IMR-90 (cell line): ENCODE data around the gene PIEZO2. TPM values are rescaled to one million over a fixed set of nuclear protein-coding genes. Genes with fewer than 3 reads are reported as not detected.

Experiments
- ATAC-seq: fragments of 200-7000 bp; cut with Tn5 transposase; 2 replicates; pipeline ENCODE4 v1.9.1; 2020; ENCODE audit warnings: low read depth, mild to moderate bottlenecking, moderate library complexity
- BruUV-seq: library from RNA; stranded (reverse); fragments of 400-500 nt; replicated peaks from 2 replicates; lab custom pipeline; 2021; lab: Mats Ljungman, UMichigan
- CTCF ChIA-PET: fragments of 300-600 bp; formaldehyde crosslinking; extraction: SDS; loops from one replicate; lab custom pipeline; 2021; ENCODE audit warnings: antibody characterized with exemption; lab: Yijun Ruan, JAX
- POLR2A ChIA-PET: fragments of 300-600 bp; sonication (Branson Sonifier 250); formaldehyde crosslinking; loops from one replicate; lab custom pipeline; 2022; ENCODE audit warnings: antibody characterized with exemption; ENCODE audit not compliant: unreplicated experiment; lab: Charles Lee
- DNase-seq: peaks from one replicate; pipeline ENCODE4 v3.0.0; 2013
- H2AFZ ChIP-seq: replicated peaks from 2 replicates; pipeline ENCODE3; 2013; ENCODE audit warnings: low read length, mild to moderate bottlenecking; ENCODE audit not compliant: poor library complexity
- H2AK5ac ChIP-seq: 2 replicates; pipeline ENCODE4 v1.6.1; 2013; ENCODE audit warnings: low read depth, low read length, inconsistent platforms
- H2AK9ac ChIP-seq: replicated peaks from 2 replicates; pipeline ENCODE3; 2013; ENCODE audit warnings: mild to moderate bottlenecking, low read depth, low read length, moderate library complexity; ENCODE audit not compliant: poor library complexity
- H2BK120ac ChIP-seq: 2 replicates; pipeline ENCODE4 v1.6.1; 2013; ENCODE audit warnings: low read depth, low read length, inconsistent platforms
- H2BK15ac ChIP-seq: 3 replicates; pipeline ENCODE4 v1.6.1; 2013; ENCODE audit warnings: low read depth, low read length, inconsistent platforms
- H2BK20ac ChIP-seq: 2 replicates; pipeline ENCODE4 v1.6.1; 2013; ENCODE audit warnings: low read depth, mild to moderate bottlenecking, inconsistent platforms, low read length, moderate library complexity
- H2BK5ac ChIP-seq: 2 replicates; pipeline ENCODE4 v1.6.1; 2013; ENCODE audit warnings: mild to moderate bottlenecking, low read depth, low read length, inconsistent platforms; ENCODE audit not compliant: poor library complexity, severe bottlenecking
- H3K14ac ChIP-seq: replicated peaks from 2 replicates; pipeline ENCODE4 v1.6.1; 2013; ENCODE audit warnings: low read depth, low read length, inconsistent platforms
- H3K18ac ChIP-seq: 2 replicates; pipeline ENCODE4 v1.6.1; 2013; ENCODE audit warnings: low read depth, low read length, control low read depth
- H3K23ac ChIP-seq: 2 replicates; pipeline ENCODE4 v1.6.1; 2013; ENCODE audit warnings: low read depth, low read length, inconsistent platforms
- H3K27ac ChIP-seq: 2 replicates; pipeline ENCODE4 v1.5.1; 2013; ENCODE audit warnings: mild to moderate bottlenecking, control low read depth, low read length; ENCODE audit not compliant: insufficient read depth
- H3K27me3 ChIP-seq: 2 replicates; pipeline ENCODE4 v1.6.1; 2013; ENCODE audit warnings: low read length; ENCODE audit not compliant: control insufficient read depth, insufficient read depth
- H3K36me3 ChIP-seq: 2 replicates; pipeline ENCODE4 v1.6.1; 2013; ENCODE audit warnings: low read length, mixed read lengths; ENCODE audit not compliant: control insufficient read depth, insufficient read depth
- H3K4ac ChIP-seq: 2 replicates; pipeline ENCODE4 v1.6.1; 2013; ENCODE audit warnings: low read depth, low read length, inconsistent platforms
- H3K4me1 ChIP-seq: 2 replicates; pipeline ENCODE4 v1.6.1; 2013; ENCODE audit warnings: low read length, mixed read lengths; ENCODE audit not compliant: control insufficient read depth, insufficient read depth
- H3K4me2 ChIP-seq: 2 replicates; pipeline ENCODE4 v1.6.1; 2013; ENCODE audit warnings: low read depth, mild to moderate bottlenecking, control low read depth, low read length, moderate library complexity
- H3K4me3 ChIP-seq: 2 replicates; pipeline ENCODE4 v1.5.1; 2013; ENCODE audit warnings: low read depth, mild to moderate bottlenecking, control low read depth, low read length, moderate library complexity; ENCODE audit not compliant: insufficient read depth
- H3K56ac ChIP-seq: 2 replicates; pipeline ENCODE4 v1.6.1; 2013; ENCODE audit warnings: low read length, inconsistent platforms; ENCODE audit not compliant: insufficient read depth; ENCODE audit errors: extremely low read depth
- H3K79me1 ChIP-seq, 2 experiments: 2 replicates each; pipeline ENCODE4 v1.6.1; 2013; ENCODE audit warnings: low read length in 2 of 2, inconsistent platforms in 1 of 2, low read depth in 1 of 2
- H3K9ac ChIP-seq: 2 replicates; pipeline ENCODE4 v1.6.1; 2013; ENCODE audit warnings: low read depth, low read length, control low read depth
- H3K9me1 ChIP-seq: 2 replicates; pipeline ENCODE4 v1.6.1; 2013; ENCODE audit warnings: low read length, inconsistent platforms; ENCODE audit not compliant: insufficient read depth
- H3K9me3 ChIP-seq: 2 replicates; pipeline ENCODE4 v1.6.1; 2013; ENCODE audit warnings: low read length; ENCODE audit not compliant: control insufficient read depth, insufficient read depth
- H4K20me1 ChIP-seq: 2 replicates; pipeline ENCODE4 v1.6.1; 2013; ENCODE audit warnings: low read length, inconsistent platforms; ENCODE audit not compliant: insufficient read depth
- H4K5ac ChIP-seq: 2 replicates; pipeline ENCODE4 v1.6.1; 2013; ENCODE audit warnings: mild to moderate bottlenecking, low read depth, low read length, control low read depth
- H4K8ac ChIP-seq, 2 experiments: 2 replicates each; pipeline ENCODE4 v1.6.1; 2013; ENCODE audit warnings: low read depth in 2 of 2, low read length in 2 of 2, control low read depth in 1 of 2, inconsistent platforms in 1 of 2
- H4K91ac ChIP-seq: 2 replicates; pipeline ENCODE4 v1.6.1; 2013; ENCODE audit warnings: low read depth, low read length, inconsistent platforms; ENCODE audit not compliant: insufficient read depth
- BHLHE40 ChIP-seq: fragments of 150-350 bp; IDR thresholded peaks from 2 replicates; pipeline ENCODE4 v1.6.1; 2016; ENCODE audit warnings: mild to moderate bottlenecking, low read depth, low read length
- CEBPB ChIP-seq: IDR thresholded peaks from 2 replicates; pipeline ENCODE4 v1.6.1; 2012; ENCODE audit warnings: low read depth, low read length, improper control_type of control experiment
- MAFK ChIP-seq: IDR thresholded peaks from 2 replicates; pipeline ENCODE4 v1.6.1; 2012; ENCODE audit warnings: low read depth, low read length, improper control_type of control experiment
- SMC3 ChIP-seq: fragments of 150-350 bp; IDR thresholded peaks from 2 replicates; pipeline ENCODE4 v1.6.1; 2016; ENCODE audit warnings: low read depth, mild to moderate bottlenecking, antibody characterized with exemption, low read length, moderate library complexity
- WGBS, 2 experiments: methylation state at CpG; one replicate each; pipeline versions ENCODE4 v1.1.5 to v1.1.7; 2013; ENCODE audit warnings: missing lambda C conversion rate in 2 of 2; ENCODE audit not compliant: insufficient read length in 1 of 2; ENCODE audit errors: extremely low coverage in 2 of 2; 5-methylcytosine and 5-hydroxymethylcytosine counted together
- dilution Hi-C: fragments of 300-500 bp; cut with HindIII; formaldehyde crosslinking; loops from one replicate; pipeline ENCODE4 v1.14.3; 2018; ENCODE audit warnings: low sequenced_read_pairs; ENCODE audit not compliant: unreplicated experiment
- in situ Hi-C: fragments of 300-500 bp; cut with MboI; formaldehyde crosslinking; loops from 3 replicates; pipeline ENCODE4 v1.14.3; 2019; ENCODE audit warnings: low sequenced_read_pairs, inconsistent platforms, mixed read lengths
- intact Hi-C: fragments of 100-400 bp; cut with micrococcal nuclease; formaldehyde crosslinking; loops from 2 replicates; pipeline ENCODE4 v1.10.0; 2022
- polyA plus RNA-seq, 3 experiments: library from polyadenylated mRNA; depleted of rRNA; stranded (reverse); fragments of >200 nt; gene quantifications; 2 replicates each; pipeline ENCODE4 v1.2.3, GENCODE V29; 2012; ENCODE audit warnings: low replicate concordance in 1 of 3
- total RNA-seq: library from RNA; depleted of rRNA; stranded (reverse); fragments of >200 nt; gene quantifications from 2 replicates; pipeline ENCODE4 v1.2.3, GENCODE V29; 2012
- TF ChIP-seq, protein P1 (sequence below): conservative IDR thresholded peaks from 2 replicates; pipeline ENCODE4 v1.5.1; 2012; ENCODE audit warnings: mild to moderate bottlenecking, low read depth, low read length, improper control_type of control experiment

PIEZO2 gene
- total and polyA plus RNA-seq, 2 of the 4 experiments (the other 2 are of a cell fraction): 2.4 to 4.1 TPM

DNA sequence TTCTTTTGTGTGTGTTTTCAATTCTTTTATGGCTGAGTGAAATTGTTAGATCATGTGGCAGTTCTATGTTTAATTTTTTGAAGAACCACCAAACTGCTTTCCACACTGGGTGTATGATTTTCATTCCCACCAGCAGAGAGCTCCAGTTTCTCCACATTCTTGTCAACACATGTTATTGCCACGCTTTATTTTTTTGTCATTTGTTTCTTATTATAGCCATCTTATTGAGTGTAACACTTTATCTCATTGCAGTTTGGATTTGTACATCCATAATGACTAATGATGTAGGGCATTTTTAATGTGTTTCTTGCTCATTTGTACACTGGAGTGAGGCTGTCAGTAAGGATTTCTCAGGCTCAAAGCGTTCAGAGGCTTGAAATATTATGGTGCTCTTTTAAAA, 184.2 kb downstream of the PIEZO2 start:
- H2AK9ac ChIP-seq: no peak overlapping the region
- H3K4ac ChIP-seq: no peak overlapping the region
- H3K56ac ChIP-seq: no peak overlapping the region
- H3K4me3 ChIP-seq: no peak overlapping the region
- no peak overlapping the region for H2BK20ac ChIP-seq
- H2AFZ ChIP-seq: no peak overlapping the region
- no peak overlapping the region for H2AK5ac ChIP-seq
- H3K14ac ChIP-seq: no peak overlapping the region
- no peaks in the 10 kb centered on the region for H4K20me1 ChIP-seq
- peak; percentile 6 for DNase-seq
- H2BK5ac ChIP-seq: no peak overlapping the region
- H3K9me1 ChIP-seq: no peaks in the 10 kb centered on the region
- no peak overlapping the region for H3K27ac ChIP-seq
- ChIA-PET CTCF (interaction anchor here (0.5 kb wide), 1 partner anchor 14 kb away, joined by 3 read pairs; no protein-coding TSS in a partner anchor), POLR2A (no interaction called here)
- H3K9ac ChIP-seq: no peak overlapping the region
- H2BK15ac ChIP-seq: no peak overlapping the region
- TF ChIP-seq, protein P1, sequence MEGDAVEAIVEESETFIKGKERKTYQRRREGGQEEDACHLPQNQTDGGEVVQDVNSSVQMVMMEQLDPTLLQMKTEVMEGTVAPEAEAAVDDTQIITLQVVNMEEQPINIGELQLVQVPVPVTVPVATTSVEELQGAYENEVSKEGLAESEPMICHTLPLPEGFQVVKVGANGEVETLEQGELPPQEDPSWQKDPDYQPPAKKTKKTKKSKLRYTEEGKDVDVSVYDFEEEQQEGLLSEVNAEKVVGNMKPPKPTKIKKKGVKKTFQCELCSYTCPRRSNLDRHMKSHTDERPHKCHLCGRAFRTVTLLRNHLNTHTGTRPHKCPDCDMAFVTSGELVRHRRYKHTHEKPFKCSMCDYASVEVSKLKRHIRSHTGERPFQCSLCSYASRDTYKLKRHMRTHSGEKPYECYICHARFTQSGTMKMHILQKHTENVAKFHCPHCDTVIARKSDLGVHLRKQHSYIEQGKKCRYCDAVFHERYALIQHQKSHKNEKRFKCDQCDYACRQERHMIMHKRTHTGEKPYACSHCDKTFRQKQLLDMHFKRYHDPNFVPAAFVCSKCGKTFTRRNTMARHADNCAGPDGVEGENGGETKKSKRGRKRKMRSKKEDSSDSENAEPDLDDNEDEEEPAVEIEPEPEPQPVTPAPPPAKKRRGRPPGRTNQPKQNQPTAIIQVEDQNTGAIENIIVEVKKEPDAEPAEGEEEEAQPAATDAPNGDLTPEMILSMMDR: 0 out of 2 replicates have a peak, but pooled peaks have one; percentile 20
- TF ChIP-seq BHLHE40 (no peak), SMC3 (no peak), CEBPB (no peak), MAFK (no peak)
- intact Hi-C loops (no loop called here), in situ Hi-C loops (no loop called here), dilution Hi-C loops (no loop called here)
- H2BK120ac ChIP-seq: no peak overlapping the region
- no peaks in the 10 kb centered on the region for H3K79me1 ChIP-seq
- no peak overlapping the region for H3K23ac ChIP-seq
- H3K27me3 ChIP-seq: no peaks in the 10 kb centered on the region
- BruUV-seq: no TSS peak
- ATAC-seq: peak; percentile 37; the same call in 1 of the 2 replicates
- H3K4me2 ChIP-seq: no peak overlapping the region
- no peak overlapping the region for H4K91ac ChIP-seq
- no peaks in the 10 kb centered on the region for H3K9me3 ChIP-seq
- no peak overlapping the region for H4K8ac ChIP-seq
- WGBS, 2 experiments: no CpG with 5 or more reads among the region's 2 CpGs
- H4K5ac ChIP-seq: no peak overlapping the region
- H3K4me1 ChIP-seq: no peaks in the 10 kb centered on the region
- no peaks in the 10 kb centered on the region for H3K36me3 ChIP-seq
- no peak overlapping the region for H3K18ac ChIP-seq
